GM23338 (cell line): ENCODE measurements around the gene CAST. TPM values are rescaled to one million over a fixed set of nuclear protein-coding genes. Genes with fewer than 3 reads are reported as not detected.

Source experiments
- ATAC-seq: fragments of 200-7000 bp; cut with Tn5 transposase; 3 replicates; pipeline ENCODE4 v1.9.1; 2020
- DNase-seq: peaks from one replicate; pipeline ENCODE4 v3.0.0-alpha.2; 2015; ENCODE audit warnings: low spot score
- H2AFZ ChIP-seq: fragments of 200-600 bp; sonication (generic); 2 replicates; pipeline ENCODE4 v1.8.0; 2016; ENCODE audit warnings: antibody characterized with exemption, mild to moderate bottlenecking, moderate library complexity
- H3F3A ChIP-seq: fragments of 200-600 bp; sonication (generic); replicated peaks from 2 replicates; pipeline ENCODE4 v1.8.0; 2017; ENCODE audit warnings: antibody characterized with exemption, mixed run types, low read depth
- H3K27ac ChIP-seq: fragments of 200-600 bp; sonication (generic); 2 replicates; pipeline ENCODE4 v1.6.1; 2016; ENCODE audit warnings: low read depth
- H3K27me3 ChIP-seq: fragments of 200-600 bp; sonication (generic); 2 replicates; pipeline ENCODE4 v1.8.0; 2016; ENCODE audit warnings: mild to moderate bottlenecking, mixed run types, moderate library complexity; ENCODE audit not compliant: insufficient read depth
- H3K36me3 ChIP-seq: fragments of 200-600 bp; sonication (generic); 2 replicates; pipeline ENCODE4 v1.8.0; 2016; ENCODE audit warnings: mild to moderate bottlenecking; ENCODE audit not compliant: insufficient read depth
- H3K4me1 ChIP-seq: fragments of 200-600 bp; sonication (generic); 2 replicates; pipeline ENCODE4 v1.8.0; 2016; ENCODE audit warnings: mild to moderate bottlenecking, moderate library complexity; ENCODE audit not compliant: insufficient read depth
- H3K4me2 ChIP-seq: fragments of 200-600 bp; sonication (generic); 2 replicates; pipeline ENCODE4 v1.7.1; 2017; ENCODE audit warnings: mixed run types
- H3K4me3 ChIP-seq: fragments of 200-600 bp; sonication (generic); 2 replicates; pipeline ENCODE4 v1.6.1; 2016; ENCODE audit warnings: mixed run types
- H3K79me2 ChIP-seq: fragments of 200-600 bp; sonication (generic); replicated peaks from 2 replicates; pipeline ENCODE4 v1.8.0; 2017; ENCODE audit warnings: mild to moderate bottlenecking; ENCODE audit not compliant: insufficient read depth
- H3K9me2 ChIP-seq: fragments of 200-600 bp; sonication (generic); 2 replicates; pipeline ENCODE4 v1.8.0; 2017; ENCODE audit not compliant: insufficient read depth
- H4K20me1 ChIP-seq: fragments of 200-600 bp; sonication (generic); replicated peaks from 2 replicates; pipeline ENCODE4 v1.8.0; 2017; ENCODE audit warnings: mild to moderate bottlenecking; ENCODE audit not compliant: insufficient read depth
- H3K27ac Mint-ChIP-seq: 2 replicates; pipeline ENCODE4 v1.8.0; 2020; ENCODE audit warnings: inconsistent platforms, mild to moderate bottlenecking, moderate library complexity, mixed read lengths
- H3K27me3 Mint-ChIP-seq: 3 replicates; pipeline ENCODE4 v1.8.0; 2022; ENCODE audit warnings: low read depth, mild to moderate bottlenecking, moderate library complexity, mixed read lengths, inconsistent platforms; ENCODE audit not compliant: insufficient read depth, poor library complexity
- H3K36me3 Mint-ChIP-seq: 3 replicates; pipeline ENCODE4 v1.8.0; 2021; ENCODE audit warnings: low read depth, mild to moderate bottlenecking, inconsistent platforms, moderate library complexity, mixed read lengths
- H3K4me1 Mint-ChIP-seq: 3 replicates; pipeline ENCODE4 v1.8.0; 2020; ENCODE audit warnings: mild to moderate bottlenecking, inconsistent platforms, mixed read lengths
- H3K4me3 Mint-ChIP-seq: 3 replicates; pipeline ENCODE4 v1.8.0; 2021; ENCODE audit warnings: moderate library complexity, mild to moderate bottlenecking, inconsistent platforms, mixed read lengths
- H3K9me3 Mint-ChIP-seq: 3 replicates; pipeline ENCODE4 v1.8.0; 2020; ENCODE audit warnings: moderate library complexity, mild to moderate bottlenecking, inconsistent platforms, mixed read lengths
- EZH2 ChIP-seq: fragments of 200-600 bp; sonication (generic); IDR thresholded peaks from one replicate; pipeline ENCODE4 v1.8.0; 2017; ENCODE audit warnings: antibody characterized with exemption, mild to moderate bottlenecking, low read depth; ENCODE audit not compliant: unreplicated experiment
- EZH2phosphoT487 ChIP-seq: fragments of 200-600 bp; sonication (generic); IDR thresholded peaks from one replicate; pipeline ENCODE4 v1.8.1; 2018; ENCODE audit warnings: antibody characterized with exemption; ENCODE audit not compliant: unreplicated experiment
- JUNB ChIP-seq: IDR thresholded peaks from one replicate; pipeline ENCODE4 v1.6.1; 2016; ENCODE audit warnings: antibody characterized with exemption; ENCODE audit not compliant: unreplicated experiment
- NANOG ChIP-seq: IDR thresholded peaks from 2 replicates; pipeline ENCODE4 v1.6.1; 2016; ENCODE audit warnings: antibody characterized with exemption, borderline replicate concordance
- STAT1 ChIP-seq: IDR thresholded peaks from one replicate; pipeline ENCODE4 v1.6.1; 2016; ENCODE audit warnings: antibody characterized with exemption; ENCODE audit not compliant: unreplicated experiment
- ZNF114 ChIP-seq: fragments of 250-450 bp; sonication (Bioruptor Pico); IDR thresholded peaks from 2 replicates; pipeline ENCODE4 v1.5.0; 2020; ENCODE audit warnings: mild to moderate bottlenecking, moderate library complexity
- ZNF331 ChIP-seq: fragments of 250-450 bp; sonication (Bioruptor Pico); IDR thresholded peaks from 2 replicates; pipeline ENCODE4 v1.5.0; 2020; ENCODE audit warnings: low read depth, mild to moderate bottlenecking, moderate library complexity
- ZNF462 ChIP-seq: fragments of 250-450 bp; sonication (Bioruptor Pico); IDR thresholded peaks from 2 replicates; pipeline ENCODE4 v1.5.0; 2020; ENCODE audit warnings: mild to moderate bottlenecking, moderate library complexity
- polyA plus RNA-seq: library from polyadenylated mRNA; unstranded; fragments of >200 nt; fragmentation: Nextera tagmentation; extraction: Ambion mirVana; gene quantifications from 2 replicates; pipeline ENCODE4 v1.2.1, GENCODE V29; 2016
- total RNA-seq: library from RNA; depleted of rRNA; stranded (reverse); fragments of >200 nt; shearing (Covaris generic); gene quantifications from 2 replicates; pipeline ENCODE4 v1.2.3, GENCODE V29; 2014
- TF ChIP-seq, protein P1 (sequence below): IDR thresholded peaks from 2 replicates; pipeline ENCODE4 v1.6.1; 2016; ENCODE audit warnings: antibody characterized with exemption

The CAST gene
- total and polyA plus RNA-seq, 2 experiments from 2014 or later, result 37.9 to 57.7 TPM

GRCh38 chr5:96772111-96772510, 109.9 kb downstream of the CAST start (continued):
- TF ChIP-seq ZNF462, result no peak
- no peak for TF ChIP-seq ZNF331 (CRISPR knock-in tag)
- no peak for TF ChIP-seq NANOG
- TF ChIP-seq, protein P1, sequence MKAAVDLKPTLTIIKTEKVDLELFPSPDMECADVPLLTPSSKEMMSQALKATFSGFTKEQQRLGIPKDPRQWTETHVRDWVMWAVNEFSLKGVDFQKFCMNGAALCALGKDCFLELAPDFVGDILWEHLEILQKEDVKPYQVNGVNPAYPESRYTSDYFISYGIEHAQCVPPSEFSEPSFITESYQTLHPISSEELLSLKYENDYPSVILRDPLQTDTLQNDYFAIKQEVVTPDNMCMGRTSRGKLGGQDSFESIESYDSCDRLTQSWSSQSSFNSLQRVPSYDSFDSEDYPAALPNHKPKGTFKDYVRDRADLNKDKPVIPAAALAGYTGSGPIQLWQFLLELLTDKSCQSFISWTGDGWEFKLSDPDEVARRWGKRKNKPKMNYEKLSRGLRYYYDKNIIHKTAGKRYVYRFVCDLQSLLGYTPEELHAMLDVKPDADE, result no peak

DNA sequence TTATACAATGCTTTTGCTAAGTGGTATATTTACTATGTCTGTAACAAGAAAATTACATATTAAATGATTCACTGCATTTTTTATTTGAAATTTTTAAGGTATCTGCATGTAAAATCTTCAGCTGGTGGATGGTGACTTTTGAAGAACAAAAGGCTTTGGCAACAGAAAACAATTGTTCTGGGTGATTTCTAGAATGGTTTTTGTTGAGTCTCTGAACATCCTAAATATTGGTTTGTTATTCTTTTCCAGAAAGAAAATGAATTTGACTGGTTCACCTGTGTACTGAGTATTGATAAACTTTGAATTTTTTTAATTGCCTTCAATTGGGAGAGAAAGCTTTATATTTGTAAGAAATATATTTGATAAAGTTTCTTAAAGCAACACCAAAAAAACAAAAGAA, 110.4 kb downstream of the CAST start:
- Mint-ChIP-seq H3K27me3 (peaks cover 1% of the 10 kb centered on the region), H3K27ac (no peak overlapping the region), H3K36me3 (peaks cover 19% of the 10 kb centered on the region; the same call in 1 of the 3 replicates), H3K4me1 (peaks cover 7% of the 10 kb centered on the region), H3K9me3 (no peaks in the 10 kb centered on the region), H3K4me3 (no peak overlapping the region)
- H3K79me2 ChIP-seq, result no peaks in the 10 kb centered on the region
- H3K9me2 ChIP-seq, result no peaks in the 10 kb centered on the region
- H2AFZ ChIP-seq, result no peak overlapping the region
- no peak overlapping the region for H3K4me3 ChIP-seq
- no peak overlapping the region for H3K27ac ChIP-seq
- ATAC-seq (no peak), DNase-seq (no peak)
- H3K27me3 ChIP-seq, result no peaks in the 10 kb centered on the region
- no peaks in the 10 kb centered on the region for H3K36me3 ChIP-seq
- H3K4me1 ChIP-seq, result 0 out of 2 replicates have a peak, but pooled peaks cover 7% of the 10 kb centered on the region
- H4K20me1 ChIP-seq, result no peaks in the 10 kb centered on the region
- H3F3A ChIP-seq, result no peaks in the 10 kb centered on the region
- H3K4me2 ChIP-seq, result no peak overlapping the region
- TF ChIP-seq EZH2phosphoT487, result no peak
- TF ChIP-seq JUNB, result no peak
- TF ChIP-seq STAT1, result no peak
- TF ChIP-seq ZNF462, result no peak
- no peak for TF ChIP-seq EZH2
- no peak for TF ChIP-seq NANOG
- TF ChIP-seq ZNF114 (CRISPR knock-in tag), result no peak
- no peak for TF ChIP-seq ZNF331 (CRISPR knock-in tag)
